ENCODE results near the gene TSC22D2.

DNA sequence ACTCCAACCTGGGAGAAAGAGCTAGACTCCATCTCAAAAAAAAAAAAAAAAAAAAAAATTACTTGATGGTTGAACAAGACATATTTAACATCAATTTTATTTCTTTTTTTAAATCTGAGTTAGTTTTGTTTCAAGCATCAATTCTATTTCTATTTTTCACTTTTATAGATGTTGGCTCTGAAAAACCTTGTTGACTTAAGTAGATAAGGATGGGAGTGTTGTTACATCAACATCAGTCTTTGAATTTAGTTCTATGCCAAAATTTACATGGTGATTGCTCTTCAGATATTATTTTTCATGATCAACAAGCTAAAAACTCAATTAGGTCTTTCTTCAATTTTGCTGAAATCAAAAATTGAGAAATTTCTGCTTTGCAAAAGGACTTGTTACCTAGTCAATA, 71.3 kb downstream of the TSC22D2 start:
- no peak for TF ChIP-seq CTCF (IDR thresholded peaks at IDR 0.05)
- TF ChIP-seq REST (IDR thresholded peaks at IDR 0.05; ENCODE audit: insufficient read depth in 1 of 2, low read depth in 2 of 2, low read length in 1 of 2), result no peak
